NCI-H526 treated with DMSO at 0.1 percent for 48 hours (cell line): Measurements from ENCODE around the gene GYPA.
"Not testable (repeated sequence)": the region's sequence is repeated elsewhere in the genome, so short reads cannot be mapped to it uniquely, and the experiment has no call there.

ENCODE experiments used
- DNase-seq: peaks from one replicate; lab custom pipeline; 2025; lab: John Stamatoyannopoulos, UW

The GYPA gene

DNA sequence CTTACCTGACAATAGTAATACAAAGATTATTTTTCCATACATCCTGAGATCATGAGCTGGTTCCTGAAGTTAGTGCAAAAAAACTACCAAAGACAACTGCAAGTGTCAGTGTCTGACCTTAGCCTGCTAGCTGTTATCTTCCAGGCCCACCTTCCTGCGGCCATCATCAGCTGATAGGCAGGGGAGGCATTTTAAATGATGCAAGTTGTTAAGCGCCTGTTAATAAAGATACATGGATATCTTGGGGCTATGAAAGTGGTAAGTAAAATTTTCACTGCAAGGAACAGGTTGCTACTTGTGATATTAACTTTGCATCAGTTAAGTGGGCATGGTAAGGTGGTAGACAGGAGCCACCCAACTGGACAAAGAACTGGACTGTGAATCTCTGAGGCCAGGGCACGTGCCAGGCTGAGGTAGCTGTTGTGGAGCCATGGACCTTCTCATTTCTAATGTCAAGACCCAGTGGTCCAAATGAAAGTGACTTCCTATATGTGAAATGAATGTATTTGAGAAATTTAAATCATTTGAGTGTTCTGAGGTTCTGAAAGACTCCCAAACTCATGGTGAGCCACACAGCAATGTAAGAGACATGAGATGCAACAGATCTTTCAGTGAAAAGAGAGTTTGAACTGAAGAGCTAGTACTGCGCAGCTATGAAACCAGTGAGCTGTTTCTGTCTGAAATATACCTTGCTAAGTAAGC lies at the start of gene GYPA:
GYPA (minus strand) TSS at position 125 of the 702 bp plus-strand sequence; CDS start at position 42, 83 bp downstream.
- not testable (repeated sequence) for DNase-seq

DNA sequence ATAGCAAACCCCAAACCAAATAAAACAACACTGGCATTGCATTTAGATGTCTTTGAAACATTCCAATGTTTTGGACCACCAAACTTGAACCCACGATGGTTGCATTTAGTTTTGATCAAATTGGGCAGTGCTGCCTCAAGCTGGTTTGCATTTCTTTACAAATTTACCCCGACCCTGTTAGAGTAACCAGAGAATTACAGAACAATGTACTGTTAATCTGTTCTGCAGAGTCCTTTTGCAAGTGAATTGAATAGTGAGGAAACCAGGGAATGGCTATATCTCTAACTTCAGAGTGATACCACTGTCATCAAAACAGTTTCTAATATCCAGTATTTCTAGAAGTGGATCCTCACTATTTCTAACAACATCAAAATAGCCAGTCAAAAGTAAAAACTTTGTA lies 49.5 kb upstream of the GYPA start:
- no peak for DNase-seq

DNA sequence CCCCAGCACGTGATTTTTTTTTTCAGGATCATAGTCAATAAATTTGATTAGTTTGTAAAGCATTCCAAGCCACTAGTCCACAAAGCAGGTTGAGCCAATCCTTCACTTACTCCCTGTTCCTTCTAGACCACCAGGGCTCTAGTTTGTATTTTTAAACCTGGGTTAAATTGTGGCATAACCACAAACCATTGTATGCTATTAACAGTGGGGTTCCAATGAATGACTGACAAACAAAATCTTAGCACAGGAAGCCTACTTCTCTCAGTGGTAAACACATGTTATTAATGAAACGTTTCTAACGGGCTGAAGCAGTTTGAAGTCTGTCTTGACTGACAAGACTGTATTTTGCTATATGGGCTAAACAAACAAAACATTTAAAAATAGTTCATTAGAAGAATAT lies 48.6 kb upstream of the GYPA start:
- no peak for DNase-seq

DNA sequence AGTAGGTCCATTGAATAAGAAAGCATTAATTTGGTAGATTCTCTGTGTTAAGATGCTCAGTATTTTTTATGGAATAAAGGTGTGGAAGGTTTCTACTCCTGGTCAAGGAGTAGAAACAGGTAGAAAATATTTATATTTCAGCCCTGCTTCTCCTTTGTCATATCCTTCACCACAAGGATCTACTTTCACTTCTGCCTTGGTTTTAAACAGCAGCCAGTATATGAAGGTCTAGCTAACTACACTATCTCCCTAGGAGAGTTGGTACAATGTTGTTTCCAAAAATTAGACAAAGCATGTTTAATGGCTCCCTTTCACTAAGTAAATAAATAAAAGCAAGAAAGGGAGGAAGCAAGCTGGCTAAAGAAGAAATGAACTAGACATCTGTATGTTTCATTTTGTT lies 44.6 kb upstream of the GYPA start:
- DNase-seq, result no peak

DNA sequence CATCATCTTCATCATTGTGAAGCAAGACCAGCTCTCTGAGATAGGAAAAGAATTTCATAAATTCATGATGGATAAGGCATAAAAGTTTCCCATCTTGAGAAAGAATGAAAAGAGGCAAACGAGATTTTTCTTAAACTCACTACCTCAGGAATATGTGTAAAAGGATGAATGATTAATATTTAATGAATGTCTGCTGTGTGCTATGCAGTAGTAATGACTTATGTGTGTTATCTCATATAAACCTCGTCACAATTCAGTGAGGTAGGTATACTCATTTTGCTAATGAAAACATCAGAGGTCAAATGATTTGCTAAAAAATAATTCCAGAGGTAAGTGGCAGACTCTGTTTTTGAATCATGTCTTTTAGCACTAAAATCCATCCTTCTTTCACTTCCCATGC lies 42.6 kb upstream of the GYPA start:
- no peak for DNase-seq

DNA sequence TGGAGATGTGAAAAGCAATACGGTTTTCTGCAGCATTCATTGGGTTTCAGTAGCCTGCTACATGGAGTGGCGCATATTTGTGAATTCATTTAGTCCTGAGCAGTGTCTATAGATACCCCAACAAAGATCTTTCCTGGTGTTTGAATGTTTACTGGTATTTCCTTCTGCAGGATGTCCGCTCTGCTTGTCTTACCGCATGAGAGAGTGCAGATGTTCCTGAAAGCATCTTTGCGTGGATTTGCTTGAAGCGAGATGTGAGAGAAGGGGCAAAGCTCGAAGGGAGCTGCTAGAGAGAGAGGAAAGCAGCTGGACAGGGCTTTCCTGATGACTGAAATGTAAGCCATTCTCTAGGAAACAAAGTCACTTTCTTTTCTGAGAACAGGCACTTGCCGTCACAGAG lies 40.9 kb upstream of the GYPA start:
- DNase-seq, result no peak

DNA sequence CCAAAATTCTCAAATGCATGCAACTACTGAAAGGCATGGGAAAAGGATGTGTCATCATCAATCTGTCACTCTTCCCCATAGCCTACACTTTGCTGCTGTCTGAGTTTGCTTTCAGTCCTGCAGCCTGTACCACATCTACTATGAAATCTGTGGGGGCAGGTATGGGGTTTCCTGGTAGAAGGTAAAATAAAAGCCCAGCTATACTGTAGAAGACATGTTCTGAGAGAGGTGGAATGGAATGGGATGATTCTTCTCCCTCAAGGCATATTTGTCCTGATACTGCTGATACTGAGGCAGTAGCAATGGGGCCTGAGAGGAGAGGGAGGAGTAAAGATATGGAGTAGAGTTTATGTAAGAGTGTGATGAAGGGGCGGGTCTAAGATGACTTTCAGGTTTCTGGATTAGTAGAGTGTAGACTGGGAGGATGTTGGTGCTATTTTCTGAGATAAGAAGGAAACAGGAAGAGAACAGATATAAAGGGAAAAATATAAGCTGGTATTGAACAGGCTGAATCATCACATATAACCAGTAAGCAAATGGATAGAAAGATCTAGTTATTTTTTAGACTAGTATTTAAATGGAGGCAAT lies 38.7 kb upstream of the GYPA start:
- DNase-seq, result no peak

DNA sequence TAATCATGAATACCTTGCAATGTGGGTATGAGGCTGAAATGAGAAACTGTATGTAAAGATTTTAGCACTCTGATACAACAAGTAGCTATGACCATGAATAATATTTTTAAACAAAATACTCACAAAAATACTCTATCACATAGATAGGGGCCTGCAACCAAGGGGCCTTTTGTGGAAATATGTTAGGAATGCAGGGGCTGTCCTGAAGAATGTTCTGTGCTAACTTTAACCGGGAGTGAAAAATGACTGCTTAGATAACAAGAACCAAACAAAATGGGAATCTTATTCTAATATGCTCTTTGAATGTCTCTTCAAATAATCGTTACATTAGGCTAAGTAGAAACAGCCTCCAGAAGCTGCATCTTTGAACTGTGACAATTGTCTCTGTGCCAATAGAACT lies 37.9 kb upstream of the GYPA start:
- DNase-seq, result no peak

DNA sequence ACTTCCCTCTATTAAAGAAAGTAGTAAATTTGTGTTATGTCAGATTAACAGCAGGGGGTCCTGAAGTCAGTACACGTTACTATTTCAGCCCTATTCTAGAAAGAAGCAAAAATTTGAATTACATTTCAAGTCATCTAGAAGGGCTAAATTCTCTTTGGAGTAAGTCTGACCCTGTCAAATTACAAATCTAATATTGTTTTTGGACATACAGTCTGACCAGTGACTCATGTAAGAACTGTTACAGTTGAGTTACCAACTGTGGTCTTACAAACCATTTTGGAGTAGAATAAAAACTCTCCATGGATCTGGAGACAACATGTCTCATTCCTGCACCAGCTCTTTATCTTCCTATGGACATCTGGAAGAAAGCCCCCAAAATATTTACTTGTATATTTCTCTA lies 36.0 kb upstream of the GYPA start:
- no peak for DNase-seq

DNA sequence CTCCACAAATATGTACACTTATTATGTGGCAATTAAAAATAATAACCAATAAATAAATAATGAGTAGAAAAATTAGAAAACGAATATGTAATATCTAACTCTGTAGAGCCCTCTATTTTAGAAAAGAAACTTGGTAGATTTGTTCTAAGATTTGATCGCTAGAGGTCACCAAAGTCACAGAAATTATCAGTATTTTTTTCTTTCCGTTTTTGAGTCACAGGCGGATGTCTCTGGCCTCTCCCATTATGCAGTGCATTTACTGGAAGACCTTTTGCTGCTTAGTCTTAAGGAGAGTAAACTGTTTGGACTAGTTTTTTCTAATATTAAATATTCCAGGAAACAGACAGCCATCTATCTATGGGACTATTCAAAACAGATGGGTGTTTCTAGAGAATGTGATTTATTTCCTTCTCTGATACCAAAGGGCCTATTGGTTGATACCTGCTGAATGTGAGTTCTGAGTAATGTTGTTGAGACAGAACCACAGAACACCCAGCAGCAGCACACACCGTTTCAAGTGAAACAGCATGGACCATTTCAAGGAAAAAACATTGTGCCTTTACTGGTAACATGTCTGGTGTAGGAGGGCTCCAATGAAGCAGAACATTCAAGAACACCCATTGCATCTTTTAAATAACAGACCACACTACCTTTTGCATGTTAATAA lies 34.0 kb upstream of the GYPA start:
- DNase-seq, result peak; percentile 18

DNA sequence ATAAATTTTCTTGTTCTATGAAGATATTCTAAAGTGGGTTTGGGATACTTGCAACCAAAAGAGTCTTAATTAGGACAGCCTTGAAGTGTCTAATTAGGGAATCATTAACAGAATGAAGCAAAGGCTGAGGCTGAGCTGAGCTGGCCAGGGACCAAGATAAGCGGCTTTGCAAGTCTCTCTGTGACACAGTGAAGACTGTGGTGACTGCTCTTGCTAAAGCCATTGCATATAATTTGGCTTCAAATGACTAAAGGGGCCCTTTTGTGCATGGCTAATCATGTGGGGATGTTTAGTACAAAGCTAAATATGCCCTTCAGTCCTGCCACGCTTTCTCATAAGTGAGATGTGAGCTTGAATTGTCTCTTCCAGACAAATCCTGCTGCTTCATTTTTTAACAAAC lies 31.2 kb upstream of the GYPA start:
- no peak for DNase-seq

DNA sequence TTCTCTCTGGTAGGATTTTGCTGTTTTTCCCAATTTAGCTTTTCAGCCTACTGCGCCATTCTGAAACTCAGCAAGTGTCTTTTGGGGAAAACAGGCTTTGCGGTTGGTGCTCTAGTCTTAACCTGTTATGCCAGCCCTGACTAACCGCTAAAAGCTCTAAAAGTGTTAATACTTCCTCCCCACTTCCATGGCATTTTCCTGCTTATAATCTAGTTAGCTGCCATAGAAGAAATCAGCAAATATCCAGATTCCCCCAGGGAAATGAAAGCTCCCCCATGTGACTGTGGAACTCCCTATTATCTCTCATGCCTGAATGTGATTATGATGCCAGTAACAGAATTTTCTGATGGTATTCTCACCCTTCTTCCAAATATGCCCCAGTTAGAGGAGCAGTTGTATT lies 28.7 kb upstream of the GYPA start:
- DNase-seq, result no peak

DNA sequence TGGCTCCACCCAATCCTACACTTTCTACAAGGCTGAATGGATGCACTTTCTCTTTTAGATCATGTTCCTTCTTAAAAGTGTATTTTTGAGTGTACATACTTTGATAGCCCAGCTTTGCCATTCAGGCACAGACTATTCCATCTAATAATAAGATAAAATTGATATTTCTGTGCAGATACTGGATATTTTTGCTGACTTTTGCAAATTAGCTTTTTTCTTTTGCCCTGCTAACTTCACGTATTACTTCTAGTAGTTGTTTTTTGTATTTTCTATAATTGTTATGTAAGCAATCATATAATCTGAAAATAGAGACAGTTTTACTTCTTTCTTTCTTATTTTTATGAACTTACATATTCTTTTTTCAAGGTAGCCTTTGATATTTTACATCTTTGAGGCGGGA lies 13.5 kb upstream of the GYPA start:
- no peak for DNase-seq

DNA sequence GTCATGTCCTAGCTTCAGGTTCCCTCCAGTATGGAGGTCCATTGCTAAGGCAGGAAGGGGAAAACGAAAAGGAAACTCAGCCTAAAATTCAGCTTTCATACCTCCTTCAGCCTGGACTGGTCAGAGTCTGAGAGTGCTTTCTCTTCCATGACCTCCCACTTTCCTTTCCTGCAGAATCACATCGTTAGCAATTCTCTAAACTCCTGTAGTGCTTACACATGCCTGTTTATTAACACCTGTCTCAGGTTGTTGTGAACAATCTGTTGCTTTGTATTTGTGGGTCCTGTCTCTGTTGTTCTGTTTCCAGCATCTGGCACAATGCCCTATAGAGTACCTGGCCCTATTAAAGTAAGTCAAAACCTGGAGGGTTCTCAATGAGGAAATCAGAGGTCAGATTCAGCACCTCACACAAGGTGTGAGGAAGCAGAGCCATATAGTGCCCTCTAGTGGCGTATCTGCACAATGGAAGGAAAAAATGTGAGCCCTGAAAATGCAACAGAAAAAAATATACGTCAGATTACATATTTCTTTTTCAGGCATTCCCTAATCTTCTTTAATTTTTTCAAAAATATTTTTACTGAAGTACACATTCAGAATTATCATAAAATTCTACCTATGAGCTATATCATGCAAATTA lies 2.3 kb upstream of the GYPA start:
- peak; percentile 31 for DNase-seq

DNA sequence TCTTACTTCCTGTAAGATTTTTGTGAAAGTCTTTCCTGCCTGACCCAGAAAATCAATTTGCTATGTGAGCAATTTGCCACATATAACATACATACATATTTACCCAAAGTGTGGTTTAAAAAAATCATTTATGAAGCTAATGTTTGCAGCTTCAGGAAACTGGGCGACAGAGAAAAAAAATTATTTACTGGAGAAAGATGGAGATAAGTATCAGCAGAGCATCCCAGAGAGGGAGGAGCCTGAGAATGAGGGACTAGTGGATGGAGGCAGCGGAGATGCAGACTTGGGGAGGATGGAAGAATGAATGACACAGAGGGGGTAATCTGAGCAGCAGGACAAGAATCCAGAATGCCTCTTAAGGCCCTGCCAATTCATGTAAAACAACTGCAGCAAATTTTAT lies 975 bp upstream of the GYPA start:
- no peak for DNase-seq

DNA sequence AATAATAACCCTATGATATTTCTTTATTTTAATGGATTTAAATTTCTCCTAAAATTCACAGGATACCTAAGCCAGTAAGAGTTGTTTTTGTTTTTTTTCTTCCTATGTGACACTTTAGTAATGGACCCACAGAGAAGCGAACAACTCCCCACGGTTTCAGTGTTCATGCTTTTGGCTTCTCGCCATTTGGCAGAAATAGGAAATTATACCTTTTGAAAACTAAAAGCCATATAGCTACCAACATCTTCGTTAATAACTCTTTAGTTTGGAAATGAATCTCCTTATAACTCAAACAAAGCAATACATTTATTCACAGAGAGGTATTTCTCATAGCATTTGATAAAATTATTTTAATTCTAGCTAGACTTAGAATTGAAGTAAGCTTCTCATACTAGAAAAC lies 527 bp downstream of the GYPA start:
- DNase-seq, result not testable (repeated sequence)

DNA sequence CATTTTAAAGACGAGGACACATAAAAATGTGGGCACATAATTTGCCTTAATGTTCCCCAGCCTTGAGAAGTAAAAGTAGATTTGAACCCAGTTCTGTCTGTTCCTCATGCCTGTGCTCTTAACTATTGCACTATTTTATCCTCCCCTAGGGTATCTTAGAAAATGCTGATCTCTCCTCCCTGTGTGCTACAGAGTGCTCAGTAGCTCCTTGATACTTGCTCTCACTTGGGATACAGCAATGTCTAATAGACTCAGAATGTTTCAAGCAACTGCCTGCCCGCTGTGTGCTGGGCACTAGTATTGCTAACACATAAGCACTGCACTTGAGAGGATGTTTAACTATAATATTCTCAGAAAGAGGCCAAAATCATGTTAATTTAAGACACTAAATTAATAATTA lies 971 bp downstream of the GYPA start:
- DNase-seq, result not testable (repeated sequence)

DNA sequence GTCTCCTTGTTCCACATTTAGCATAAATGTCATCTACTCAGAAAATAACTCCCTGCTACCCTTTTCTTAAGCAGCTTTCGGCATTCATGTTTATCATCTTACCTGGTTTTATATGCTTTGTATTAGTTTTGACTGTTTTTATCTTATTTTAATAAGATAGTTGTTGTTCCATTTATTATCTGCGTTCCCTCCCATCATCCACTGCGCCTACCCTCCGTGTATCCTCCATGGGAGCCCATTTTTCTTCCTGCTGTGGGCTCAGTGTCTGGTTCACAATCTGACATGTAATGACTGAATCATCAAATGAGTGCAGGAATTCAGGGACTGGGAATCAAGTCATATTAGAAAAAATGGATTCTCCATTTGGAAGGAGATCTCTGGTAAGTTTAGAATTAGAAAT lies 2.3 kb downstream of the GYPA start:
- not testable (repeated sequence) for DNase-seq

DNA sequence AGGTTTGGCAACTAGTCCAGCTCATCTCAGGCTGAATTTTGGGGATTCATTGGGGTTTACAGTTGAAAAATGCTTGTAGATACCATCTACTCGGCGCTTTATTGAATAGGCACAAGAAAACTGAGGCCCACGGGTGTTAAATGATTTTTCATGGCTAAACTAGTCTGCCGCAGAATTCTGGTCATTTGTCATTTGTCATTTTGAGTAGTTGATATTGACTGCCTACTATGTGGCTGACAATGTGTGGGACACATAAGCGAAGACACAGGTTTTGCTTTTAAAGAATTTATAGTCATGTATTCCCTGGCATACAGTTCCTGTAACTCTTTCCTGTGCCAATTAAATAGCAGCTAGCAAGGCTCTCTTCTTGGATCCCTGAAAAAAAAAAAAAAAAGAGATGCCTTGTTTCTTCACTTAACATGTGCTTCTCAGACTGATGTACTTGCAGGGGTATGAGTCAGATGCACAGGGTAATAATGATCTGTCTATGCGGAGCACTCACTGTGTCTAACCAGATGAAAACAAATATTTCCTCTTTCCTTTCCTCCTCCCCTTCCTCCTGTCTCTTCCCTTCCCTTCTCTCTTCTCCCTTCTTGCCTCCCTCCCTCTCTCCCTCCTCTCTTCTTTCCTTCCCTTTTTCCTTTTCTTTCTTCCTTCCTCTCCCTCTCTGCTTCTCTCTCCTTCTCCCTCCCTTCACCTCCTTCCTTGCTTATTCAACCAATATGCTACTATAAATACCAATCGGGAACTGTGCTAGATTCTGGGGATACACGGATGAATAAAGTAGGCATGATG lies 3.2 kb downstream of the GYPA start:
- DNase-seq, result not testable (repeated sequence)

DNA sequence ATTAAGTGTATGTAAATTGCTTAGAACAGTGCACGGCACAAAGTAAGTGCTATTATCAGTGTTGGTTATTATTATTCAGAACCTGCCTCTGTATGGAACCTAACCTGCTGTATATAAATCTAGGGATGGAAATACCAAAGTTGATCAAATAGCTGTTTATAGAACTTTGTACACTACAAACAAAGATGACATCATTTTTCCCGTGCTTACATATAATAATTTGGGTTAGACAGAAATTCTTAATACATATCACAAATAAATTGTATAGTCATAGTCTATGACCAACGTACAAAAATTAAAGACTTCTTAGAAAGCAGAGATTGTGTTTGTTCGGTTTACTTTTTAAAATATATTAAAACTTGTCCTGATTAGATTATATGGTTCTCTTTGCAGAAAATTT lies 4.3 kb downstream of the GYPA start:
- not testable (repeated sequence) for DNase-seq

DNA sequence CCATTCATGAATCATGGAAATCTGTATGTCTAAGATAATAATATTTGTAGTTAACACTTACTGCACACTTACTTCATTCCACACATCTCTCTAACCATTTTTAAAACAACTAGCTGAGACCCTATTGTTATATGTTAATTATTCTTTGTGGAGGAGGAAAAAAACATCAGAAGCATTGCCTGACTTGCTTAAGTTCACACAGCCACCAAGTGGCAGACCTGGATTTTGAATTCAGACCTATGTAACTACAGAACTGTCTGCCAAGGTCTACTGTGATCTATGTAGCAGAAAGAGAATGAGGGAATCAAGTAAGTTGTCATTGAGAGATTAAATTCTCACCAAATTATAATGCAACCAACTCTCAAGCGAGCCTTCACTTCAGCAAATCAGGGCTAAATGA lies 10.4 kb downstream of the GYPA start:
- DNase-seq, result not testable (repeated sequence)

DNA sequence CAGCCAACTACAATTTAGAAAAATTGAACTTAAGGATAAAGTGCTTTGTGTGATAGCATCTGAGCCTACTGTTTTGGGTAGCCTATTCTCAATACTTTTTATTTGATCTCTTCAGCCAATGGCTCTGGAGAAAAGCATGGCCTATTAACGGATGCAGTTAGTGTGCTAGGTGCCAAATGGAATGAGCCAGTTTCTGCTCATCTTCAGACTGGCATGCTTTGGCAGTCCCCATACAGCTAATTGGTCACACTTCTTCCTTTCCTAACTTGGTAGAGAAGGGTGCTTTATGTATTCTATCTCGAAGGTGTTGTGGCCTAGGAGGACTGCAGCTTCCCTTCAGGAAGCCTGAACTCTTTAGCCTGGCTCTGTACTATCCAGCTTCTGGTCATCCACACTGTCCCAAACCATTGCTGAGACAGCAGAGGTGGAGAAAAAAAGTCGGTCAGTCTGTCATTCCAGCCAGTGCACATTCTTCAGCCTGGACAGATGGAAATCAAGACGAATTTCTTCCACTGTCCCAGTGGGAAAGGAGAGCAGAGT lies 11.1 kb downstream of the GYPA start:
- DNase-seq, result not testable (repeated sequence)
